ENCODE results near the gene FANK1. TPM values are rescaled to one million over a fixed set of nuclear protein-coding genes. Genes with fewer than 3 reads are reported as not detected.

Gene FANK1
- polyA plus RNA-seq, 3 donors = 0.20 TPM; not detected in 2

GRCh38 chr10:125880719-125881118, 15.6 kb upstream of the FANK1 start:
- TF ChIP-seq CTCF (IDR thresholded peaks at IDR 0.05) = no peak
- H4K20me1 ChIP-seq (ENCODE audit: insufficient read depth, low read length) = peaks cover 5% of the 10 kb centered on the region
- no peak overlapping the region for H3K27ac ChIP-seq (ENCODE audit: low read depth in 1 of 2, low read length in 2 of 2)
- H3K4me2 ChIP-seq (replicated peaks; ENCODE audit: extremely low read depth, low read length, poor library complexity, severe bottlenecking) = no peak overlapping the region
- WGBS (ENCODE audit: insufficient coverage) = 84% methylated on average over 3 of the region's 6 CpGs
- Mint-ChIP-seq H3K9me3 (peaks cover 3 to 17% (median 8%) of the 10 kb centered on the region in 7 donors), H3K4me1 (no peaks in the 10 kb centered on the region), H3K4me3 (no peak overlapping the region), H3K27me3 (ENCODE audit: low read depth in 3 of 3) (no peaks in the 10 kb centered on the region), H3K27ac (no peak overlapping the region), H3K36me3 (peaks cover 23 to 41% of the 10 kb centered on the region in 2 donors)
- no peak for DNase-seq
- H2AFZ ChIP-seq (ENCODE audit: insufficient read depth, low read depth, low read length, poor library complexity, severe bottlenecking) = no peak overlapping the region
- no peak overlapping the region for H3K9ac ChIP-seq (ENCODE audit: insufficient read depth, low read length, poor library complexity, severe bottlenecking)
- peaks cover 4 to 9% of the 10 kb centered on the region in 2 donors for H3K9me3 ChIP-seq (replicated peaks in 1 of 2; ENCODE audit: control insufficient read depth in 1 of 2, insufficient read depth in 1 of 2, low read length in 2 of 2)
- intact Hi-C loops (cut with micrococcal nuclease) = no loop called here
- H3K27me3 ChIP-seq (ENCODE audit: control insufficient read depth in 2 of 2, insufficient read depth in 2 of 2, low read length in 2 of 2) = no peaks in the 10 kb centered on the region
- no peak overlapping the region for H3K4me3 ChIP-seq (replicated peaks in 1 of 3; ENCODE audit: low read depth in 2 of 3, low read length in 3 of 3)
- H3K79me2 ChIP-seq (ENCODE audit: insufficient read depth, low read length) = no peaks in the 10 kb centered on the region
- H3K4me1 ChIP-seq (ENCODE audit: control insufficient read depth in 1 of 2, insufficient read depth in 2 of 2, low read length in 2 of 2) = no peaks in the 10 kb centered on the region
- peaks cover 5 to 47% of the 10 kb centered on the region in 2 donors for H3K36me3 ChIP-seq (replicated peaks in 1 of 2; ENCODE audit: control insufficient read depth in 1 of 2, insufficient read depth in 2 of 2, low read length in 2 of 2)

- H3K9ac ChIP-seq (ENCODE audit: insufficient read depth, low read length, poor library complexity, severe bottlenecking) = no peak within 1 kb of the TSS
- H2AFZ ChIP-seq (ENCODE audit: insufficient read depth, low read depth, low read length, poor library complexity, severe bottlenecking) = no peak within 1 kb of the TSS
- no peak within 1 kb of the TSS for H3K4me3 Mint-ChIP-seq
- H3K4me3 ChIP-seq (replicated peaks in 1 of 3; ENCODE audit: low read depth in 2 of 3, low read length in 3 of 3) = no peak within 1 kb of the TSS
- no peak within 1 kb of the TSS for H3K4me2 ChIP-seq (replicated peaks; ENCODE audit: extremely low read depth, low read length, poor library complexity, severe bottlenecking)
- DNase-seq = no peak
- intact Hi-C loops (cut with micrococcal nuclease) = no loop called here
- H3K27ac Mint-ChIP-seq = peak within 1 kb of the TSS in 1 of 7 donors; percentile 13
- H3K27ac ChIP-seq (ENCODE audit: low read depth in 1 of 2, low read length in 2 of 2) = no peak within 1 kb of the TSS
- H3K4me1 ChIP-seq (ENCODE audit: control insufficient read depth in 1 of 2, insufficient read depth in 2 of 2, low read length in 2 of 2) = no peaks in the 10 kb centered on the region
- no peaks in the 10 kb centered on the region for H3K27me3 ChIP-seq (ENCODE audit: control insufficient read depth in 2 of 2, insufficient read depth in 2 of 2, low read length in 2 of 2)
- H3K9me3 Mint-ChIP-seq = peaks cover 0 to 14% (median 6%) of the 10 kb centered on the region in 7 donors
- WGBS (ENCODE audit: insufficient coverage) = 77% methylated on average over 3 of the region's 4 CpGs
- H3K4me1 Mint-ChIP-seq = no peaks in the 10 kb centered on the region
- H3K36me3 ChIP-seq (replicated peaks in 1 of 2; ENCODE audit: control insufficient read depth in 1 of 2, insufficient read depth in 2 of 2, low read length in 2 of 2) = peaks cover 5 to 42% of the 10 kb centered on the region in 2 donors
- H4K20me1 ChIP-seq (ENCODE audit: insufficient read depth, low read length) = peaks cover 5% of the 10 kb centered on the region
- H3K36me3 Mint-ChIP-seq = peaks cover 20 to 36% of the 10 kb centered on the region in 2 donors
- no peak for TF ChIP-seq CTCF (IDR thresholded peaks at IDR 0.05)
- no peaks in the 10 kb centered on the region for H3K27me3 Mint-ChIP-seq (ENCODE audit: low read depth in 3 of 3)
- no peaks in the 10 kb centered on the region for H3K79me2 ChIP-seq (ENCODE audit: insufficient read depth, low read length)
- peaks cover 4% of the 10 kb centered on the region in 2 donors for H3K9me3 ChIP-seq (replicated peaks in 1 of 2; ENCODE audit: control insufficient read depth in 1 of 2, insufficient read depth in 1 of 2, low read length in 2 of 2)
Measured at GRCh38 chr10:125881192-125881591, 15.2 kb upstream of the FANK1 start, which contains the start of gene DHX32. Gene DHX32, minus strand, starts transcription at chr10:125881292. Its CDS starts 468 bp downstream, at chr10:125880824.

Measured in CD14-positive monocyte (primary cell).